Activated CD8-positive, alpha-beta memory T cell treated with anti-CD3 and anti-CD28 coated beads for 48 hours (primary cell): Measurements from ENCODE around the gene YWHAQ.

ENCODE experiments used
- DNase-seq, 3 experiments: peaks; one replicate each; pipeline ENCODE4 v3.0.0-alpha.2; 2020; ENCODE audit warnings: low read depth in 2 of 3, low spot score in 2 of 3

YWHAQ gene

DNA sequence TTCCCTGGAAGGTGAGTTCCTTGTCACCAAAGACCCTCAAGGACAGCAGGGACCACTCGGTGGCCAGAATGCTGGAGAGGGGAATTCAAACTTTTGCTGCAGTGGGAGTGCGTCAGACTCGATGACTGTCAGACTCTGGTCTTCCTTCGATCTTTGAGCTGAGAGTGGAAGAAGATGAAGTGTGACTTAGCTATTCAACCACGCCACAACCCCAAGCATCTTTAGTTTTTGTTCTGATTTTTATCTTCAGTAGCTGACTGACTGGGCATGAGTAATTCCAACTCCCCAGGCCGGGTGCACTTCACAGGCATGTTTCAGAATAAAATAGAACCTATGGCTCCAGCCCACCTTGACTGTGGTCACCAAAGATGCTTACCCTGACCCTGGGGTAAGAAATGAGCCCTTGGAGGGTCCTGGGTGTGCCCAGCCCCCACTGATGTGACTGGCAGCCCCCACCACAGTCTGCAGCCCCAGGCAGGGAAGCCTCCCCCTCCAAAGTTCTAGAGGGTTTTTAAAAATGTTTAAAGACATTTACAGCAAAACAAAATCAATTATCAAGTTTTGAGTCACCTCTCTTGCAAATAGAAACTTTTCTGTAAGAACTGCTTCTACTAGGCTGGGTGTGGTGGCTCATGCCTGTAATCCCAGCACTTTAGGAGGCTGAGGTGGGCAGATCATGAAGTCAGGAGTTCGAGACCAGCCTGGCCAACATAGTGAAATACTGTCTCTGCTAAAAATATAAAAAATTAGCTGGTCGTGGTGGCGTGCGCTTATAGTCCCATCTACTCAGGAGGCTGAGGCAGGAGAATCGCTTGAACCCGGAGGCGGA, 24.9 kb upstream of the YWHAQ start:
- DNase-seq = peak in 2 of 3 experiments; percentile 22 to 50

DNA sequence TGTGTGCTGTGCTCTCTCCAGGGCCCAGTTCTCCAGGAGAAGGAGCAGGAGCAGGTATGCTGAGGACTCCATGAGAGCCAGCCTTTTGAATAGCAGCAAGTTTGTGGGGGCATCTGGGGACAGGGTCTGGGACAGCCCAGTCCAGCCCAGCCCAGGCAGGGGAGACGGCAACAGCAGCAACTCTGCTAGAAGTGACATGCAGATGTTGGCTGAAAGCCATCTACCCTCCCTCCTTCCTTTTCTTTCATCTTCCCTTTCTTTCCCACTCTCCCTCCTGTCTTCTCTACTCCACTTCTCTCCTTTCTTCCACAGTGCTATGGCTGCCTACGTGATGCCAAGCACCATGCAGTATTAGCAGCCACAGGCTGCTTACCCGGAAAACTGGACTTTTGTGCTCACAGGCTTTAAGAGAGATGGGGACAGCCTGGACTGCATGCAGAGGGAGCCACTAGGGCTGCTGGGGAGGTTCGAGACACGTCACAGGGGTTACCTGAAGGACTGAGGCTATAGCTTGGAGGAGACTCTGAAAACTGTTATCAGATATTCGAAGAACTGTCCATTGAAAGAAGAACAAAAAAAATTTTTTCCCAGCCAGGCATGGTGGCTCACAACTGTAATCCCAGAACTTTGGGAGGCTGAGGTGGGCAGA, 23.8 kb upstream of the YWHAQ start:
- DNase-seq = no peak

DNA sequence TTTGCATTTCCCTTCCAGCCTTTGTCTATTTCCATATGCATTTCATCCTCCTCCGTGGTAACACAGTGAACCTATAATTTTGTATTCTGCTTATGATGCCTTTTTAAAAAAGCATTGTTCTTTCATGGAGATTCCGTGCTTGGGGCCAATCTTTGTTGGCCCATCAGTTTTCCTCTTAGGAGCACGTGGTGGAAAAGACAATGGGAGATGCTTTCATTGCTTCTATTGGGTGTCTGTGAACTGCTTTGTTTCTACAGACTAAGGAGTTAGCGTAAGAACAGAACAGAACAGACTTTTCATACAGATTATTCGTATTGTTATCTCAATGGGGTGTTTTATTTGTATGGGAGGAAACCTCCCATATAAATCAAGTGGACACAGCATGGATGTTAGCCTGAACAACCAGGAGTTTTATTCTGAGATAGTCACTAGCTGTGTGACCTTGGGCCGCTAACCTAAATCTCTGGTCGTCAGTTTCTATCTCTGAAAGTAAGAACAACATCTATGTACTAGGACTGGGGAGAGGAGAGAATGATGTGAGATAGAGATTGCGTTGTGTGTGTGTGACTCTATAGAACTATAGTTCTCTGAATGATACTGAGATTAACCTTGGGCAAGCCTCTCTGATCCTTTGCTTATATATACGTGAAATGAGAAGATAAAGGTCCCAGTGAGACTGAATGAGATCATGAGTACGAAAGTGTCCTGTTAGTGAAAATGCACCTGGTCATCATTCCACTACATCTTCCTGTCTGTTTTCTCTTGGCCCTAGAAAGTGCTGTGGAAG, 22.9 kb upstream of the YWHAQ start:
- no peak for DNase-seq

DNA sequence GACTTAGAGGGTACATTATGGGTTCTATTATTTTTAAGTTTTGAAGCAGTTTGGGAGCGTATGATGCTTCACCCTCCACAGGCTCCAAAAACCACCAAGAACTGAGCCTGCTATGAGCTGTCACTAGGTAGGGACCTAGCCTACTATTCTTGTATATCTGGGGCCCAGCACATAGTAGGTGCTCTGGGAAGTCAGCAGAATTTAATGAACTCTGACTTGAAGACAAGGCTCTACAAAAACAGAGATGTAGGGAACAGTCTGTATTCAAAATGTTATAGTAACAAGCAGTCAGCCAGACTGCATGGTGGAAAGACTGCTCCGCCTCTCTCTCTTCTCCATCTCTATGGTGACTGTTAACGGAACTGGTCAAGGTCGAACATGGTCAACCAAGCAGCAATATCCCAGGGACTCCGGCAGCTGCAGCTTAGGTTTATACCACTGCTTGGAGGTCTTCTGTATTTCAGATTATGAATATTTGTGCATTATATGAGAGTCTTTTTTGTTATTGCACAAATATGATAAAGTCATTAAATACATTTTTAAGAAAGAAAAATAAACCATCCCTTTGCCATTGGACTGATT, 22.2 kb upstream of the YWHAQ start:
- DNase-seq = no peak

DNA sequence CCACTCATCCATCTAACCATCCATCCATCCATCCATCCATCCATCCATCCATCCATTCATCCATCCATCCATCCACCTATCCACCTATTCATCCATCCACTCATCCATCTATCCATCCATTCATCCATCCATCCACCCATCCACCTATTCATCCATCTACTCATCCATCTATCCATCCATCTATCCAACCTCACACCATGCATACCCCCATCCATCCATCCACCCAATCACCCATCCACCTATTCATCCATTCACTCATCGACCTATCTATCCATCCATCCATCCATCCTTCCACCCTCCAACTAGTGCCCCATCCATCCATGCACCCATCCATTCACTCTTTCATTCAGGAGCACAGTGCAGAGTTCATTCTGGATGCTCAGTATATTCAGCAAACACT, 21.5 kb upstream of the YWHAQ start:
- DNase-seq = no peak

DNA sequence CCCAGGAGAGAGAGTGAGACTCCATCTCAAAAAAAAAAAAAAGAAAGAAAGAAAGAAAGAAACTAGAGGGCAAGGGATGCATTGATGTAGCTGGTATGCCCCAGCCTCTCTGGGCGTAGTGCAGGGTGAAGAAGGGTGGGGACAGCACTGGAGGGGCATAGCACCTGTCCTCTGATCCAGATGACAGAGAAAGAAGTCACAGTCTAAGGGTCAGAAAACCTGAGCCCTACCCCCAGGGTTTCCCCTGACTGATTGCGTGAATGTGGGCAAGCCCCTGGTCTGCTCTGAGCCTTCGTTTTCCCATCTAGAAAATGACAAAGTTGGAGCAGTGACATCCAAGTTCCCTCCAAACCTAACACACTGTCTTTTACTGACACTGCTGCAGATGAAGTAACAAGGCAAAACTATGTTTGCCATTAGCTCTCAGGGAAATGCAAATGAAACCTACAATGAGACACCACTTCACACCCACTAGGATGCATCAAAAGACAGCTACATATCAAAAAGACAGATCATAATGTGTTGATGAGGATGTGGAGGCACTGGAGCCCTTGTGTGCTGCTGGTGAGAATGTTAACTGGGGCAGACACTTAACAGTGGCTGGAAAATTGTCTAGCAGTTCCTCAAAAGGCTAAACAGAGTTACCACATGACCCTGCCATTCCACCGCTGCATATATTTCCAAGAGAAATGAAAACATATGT, 19.5 kb upstream of the YWHAQ start:
- DNase-seq = no peak

DNA sequence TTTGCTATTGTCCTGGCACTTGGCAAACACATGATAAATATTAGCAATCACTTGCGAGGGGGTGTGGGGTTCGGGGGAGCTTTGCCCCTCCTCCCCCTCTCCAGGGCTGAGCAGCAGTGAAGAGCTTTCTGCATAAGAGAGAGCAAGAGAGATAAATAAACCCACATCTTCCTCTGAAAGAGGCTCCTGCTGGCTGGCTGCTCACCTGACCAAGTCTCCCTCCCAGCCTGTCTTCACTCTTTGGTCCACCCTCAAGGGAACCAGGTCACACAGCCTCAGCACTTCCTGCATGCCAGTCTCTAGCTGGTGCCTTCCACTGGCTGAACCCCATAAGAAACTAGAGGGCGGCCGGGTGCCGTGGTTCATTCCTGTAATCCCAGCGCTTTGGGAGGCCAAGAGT, 18.5 kb upstream of the YWHAQ start:
- DNase-seq = no peak

DNA sequence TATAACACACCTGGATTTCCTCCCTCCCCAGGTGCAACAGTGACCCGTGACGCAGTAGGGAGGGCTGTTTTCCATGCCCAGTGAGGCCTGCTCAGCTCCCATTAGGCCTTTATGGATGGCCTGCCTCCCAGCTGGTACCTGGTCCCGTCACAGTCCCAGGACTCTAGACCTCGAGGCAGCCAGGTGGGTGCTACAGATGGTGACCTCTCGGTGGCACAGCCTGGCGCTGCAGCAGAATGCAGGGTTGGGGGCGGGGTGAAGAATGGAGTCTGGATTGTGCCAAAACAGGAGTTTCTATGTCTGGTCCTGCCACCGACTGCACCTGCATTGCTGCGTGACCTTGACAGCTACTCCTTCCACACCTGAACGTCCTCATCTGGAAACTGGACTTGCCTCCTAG, 18.0 kb upstream of the YWHAQ start:
- DNase-seq = no peak

DNA sequence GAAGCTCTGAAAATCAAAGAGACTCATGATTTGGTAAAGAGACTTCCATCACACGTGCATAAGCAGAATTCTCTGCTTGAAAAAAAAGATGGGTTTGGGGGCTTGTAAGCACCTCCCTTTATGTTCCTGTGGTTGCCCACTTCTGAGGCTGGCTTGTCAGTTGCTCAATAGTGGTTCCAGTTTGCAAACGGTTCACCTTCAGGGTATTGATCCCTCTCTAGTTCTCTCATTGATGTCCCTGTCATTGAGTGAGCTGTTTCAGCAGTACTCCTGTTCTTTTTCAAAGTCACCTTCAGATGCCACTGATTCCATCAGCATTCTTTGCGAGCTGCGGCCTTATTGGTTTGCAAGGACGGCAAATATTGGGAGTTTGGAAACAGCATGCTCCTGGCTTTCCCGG, 17.1 kb upstream of the YWHAQ start:
- DNase-seq = no peak

DNA sequence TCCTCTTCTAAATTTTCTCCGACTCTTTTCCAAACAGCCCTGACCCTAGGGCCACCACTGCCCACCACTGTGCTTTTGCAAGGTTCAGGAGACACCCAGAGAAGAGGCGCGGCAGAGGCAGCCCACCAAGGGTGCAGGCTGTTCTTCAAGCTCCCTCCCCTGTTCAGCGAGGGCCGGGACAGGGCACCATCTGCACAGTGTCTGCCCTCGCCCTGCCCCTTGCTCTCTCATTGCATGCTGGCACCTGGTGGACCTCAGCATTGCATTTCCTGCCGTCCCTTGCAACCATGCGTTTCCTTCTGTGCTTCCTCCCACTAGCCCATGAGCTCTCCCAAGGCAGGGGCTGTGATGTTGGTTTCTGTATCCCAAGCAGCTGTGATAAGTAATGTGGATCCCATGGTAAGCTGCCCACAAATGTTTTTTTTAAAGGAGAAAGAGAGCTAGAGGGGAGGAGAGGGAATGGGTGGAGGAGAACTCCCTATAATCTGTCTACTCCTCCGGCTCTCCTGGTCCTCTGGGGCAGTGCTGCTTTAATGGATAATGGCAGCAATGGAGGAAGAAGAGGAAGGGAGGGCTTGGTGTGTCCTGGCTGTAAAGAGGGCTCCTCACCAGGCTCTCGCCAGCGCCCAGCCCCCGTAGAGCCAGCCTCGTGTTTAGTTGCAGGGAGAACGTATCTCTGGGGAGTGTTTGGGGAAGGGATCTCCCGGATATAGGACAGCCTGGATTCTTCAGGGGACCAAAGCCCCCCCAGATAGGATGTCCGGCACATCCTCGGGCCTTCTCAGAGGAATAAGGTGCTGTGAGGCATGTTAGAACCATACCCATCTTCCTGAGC, 15.6 kb upstream of the YWHAQ start:
- no peak for DNase-seq

DNA sequence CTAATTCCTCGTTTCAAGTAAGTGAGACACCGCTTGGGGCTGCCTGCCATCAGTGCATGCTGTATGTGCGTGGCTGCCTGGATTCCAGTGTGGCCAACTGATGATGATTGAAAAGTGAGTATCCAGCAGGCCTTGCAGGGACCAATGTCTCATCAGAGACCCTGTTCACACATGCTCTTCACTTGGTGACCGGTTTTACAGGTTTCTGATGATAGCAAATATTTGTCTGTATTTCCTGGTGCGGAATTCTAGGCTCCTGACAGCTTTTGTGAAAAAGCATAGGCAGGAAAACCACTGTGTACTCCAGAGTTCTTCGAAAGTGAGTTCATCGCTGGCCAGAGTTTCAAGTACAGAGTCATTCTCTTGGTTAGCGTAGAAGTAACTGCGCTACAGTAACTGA, 13.8 kb upstream of the YWHAQ start:
- no peak for DNase-seq

DNA sequence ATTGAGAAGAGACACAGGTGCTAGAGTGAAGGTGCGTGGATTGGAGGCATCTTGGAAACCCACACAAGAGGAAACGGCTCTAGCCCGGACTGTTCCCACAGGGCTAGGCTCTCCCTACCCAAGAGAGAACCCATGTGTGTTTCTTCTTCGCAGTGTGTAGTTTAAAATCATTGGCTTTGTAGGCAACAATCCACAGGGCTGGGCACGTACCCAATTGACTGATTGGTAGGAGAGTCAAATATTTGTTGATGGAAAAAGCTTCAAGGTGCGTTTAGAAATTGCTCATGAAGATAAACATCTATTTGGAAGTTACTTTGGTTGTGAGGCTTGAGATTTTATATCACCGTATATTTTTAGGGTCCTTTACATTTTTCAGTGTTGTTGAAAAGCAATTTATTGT, 13.2 kb upstream of the YWHAQ start:
- no peak for DNase-seq

DNA sequence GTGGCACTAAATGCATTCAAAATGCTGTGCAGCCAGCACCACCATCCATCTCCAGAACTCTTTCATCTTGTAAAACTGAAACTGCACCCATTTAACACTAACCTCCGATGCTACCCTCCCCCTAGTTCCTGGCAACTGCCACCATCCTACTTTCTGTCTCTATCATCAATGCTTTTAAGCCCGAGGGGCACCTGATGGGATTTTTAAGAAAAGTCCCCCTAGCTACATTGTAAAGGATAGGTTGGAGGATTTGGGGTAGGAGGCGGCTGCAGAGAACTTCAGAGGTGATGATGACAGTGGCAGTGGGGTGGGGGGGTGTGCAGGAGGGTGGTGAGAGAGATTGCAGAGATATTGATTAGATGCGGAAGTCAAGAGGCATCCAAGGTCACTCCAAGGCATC, 10.8 kb upstream of the YWHAQ start:
- DNase-seq = no peak

DNA sequence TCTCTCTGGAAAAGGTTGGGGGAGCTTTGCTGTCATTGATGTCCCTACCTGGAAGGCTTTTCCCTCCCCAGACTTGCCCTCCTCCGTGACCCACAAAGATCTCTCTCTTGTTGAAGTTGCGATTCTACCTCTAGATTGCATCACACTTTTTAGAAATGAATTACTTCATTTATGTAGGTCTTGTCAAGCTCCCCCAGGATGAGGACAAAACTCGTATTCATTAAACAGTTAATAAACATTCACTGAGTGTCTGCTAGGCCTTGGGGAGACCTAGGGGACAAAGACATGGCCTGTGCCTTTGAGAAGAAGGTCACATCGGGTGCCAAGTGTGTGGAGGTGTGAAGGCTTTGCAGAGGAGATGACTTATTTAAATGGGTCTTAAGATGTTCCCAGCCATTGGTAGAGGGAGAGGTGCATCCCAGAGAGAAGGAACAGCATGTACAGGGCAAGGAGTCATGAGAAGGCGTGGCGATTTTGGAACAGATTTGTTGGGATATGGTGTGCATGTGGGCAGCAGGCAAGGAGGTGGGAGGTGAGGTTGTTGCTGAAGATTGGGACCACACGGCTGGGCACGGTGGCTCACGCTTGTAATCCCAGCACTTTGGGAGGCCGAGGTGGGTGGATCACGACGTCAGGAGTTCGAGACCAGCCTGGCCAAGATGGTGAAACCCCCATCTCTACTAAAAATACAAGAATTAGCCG, 9.8 kb upstream of the YWHAQ start:
- DNase-seq = no peak

DNA sequence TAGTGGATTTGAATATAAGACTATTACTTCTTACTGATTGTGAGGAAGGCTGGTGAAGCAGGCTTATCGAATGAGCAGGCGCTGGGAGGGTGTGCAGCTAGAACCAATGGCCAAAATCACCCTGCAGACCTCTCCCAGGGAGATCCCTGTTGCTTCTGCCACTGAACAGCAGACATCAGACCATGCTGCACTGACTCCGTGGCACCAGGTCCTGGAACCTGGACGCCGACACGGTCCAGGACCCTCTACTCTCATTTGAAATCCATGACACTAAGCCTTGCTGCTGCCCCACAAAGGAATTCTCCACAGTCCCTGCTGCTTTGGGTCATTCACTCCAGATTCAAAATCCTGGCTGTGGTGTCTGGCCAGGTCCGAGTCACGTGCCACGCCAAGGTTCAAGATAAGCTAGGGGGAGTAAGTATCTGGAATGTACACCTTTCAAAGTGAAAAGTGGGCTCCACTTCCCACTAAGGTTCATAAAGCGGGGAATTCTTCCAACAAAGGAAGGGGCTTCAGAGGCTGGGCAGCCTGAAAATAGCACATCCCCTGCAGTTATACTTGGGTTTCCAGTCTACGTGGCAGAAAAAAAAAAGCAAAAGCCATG, 9.0 kb upstream of the YWHAQ start:
- no peak for DNase-seq

DNA sequence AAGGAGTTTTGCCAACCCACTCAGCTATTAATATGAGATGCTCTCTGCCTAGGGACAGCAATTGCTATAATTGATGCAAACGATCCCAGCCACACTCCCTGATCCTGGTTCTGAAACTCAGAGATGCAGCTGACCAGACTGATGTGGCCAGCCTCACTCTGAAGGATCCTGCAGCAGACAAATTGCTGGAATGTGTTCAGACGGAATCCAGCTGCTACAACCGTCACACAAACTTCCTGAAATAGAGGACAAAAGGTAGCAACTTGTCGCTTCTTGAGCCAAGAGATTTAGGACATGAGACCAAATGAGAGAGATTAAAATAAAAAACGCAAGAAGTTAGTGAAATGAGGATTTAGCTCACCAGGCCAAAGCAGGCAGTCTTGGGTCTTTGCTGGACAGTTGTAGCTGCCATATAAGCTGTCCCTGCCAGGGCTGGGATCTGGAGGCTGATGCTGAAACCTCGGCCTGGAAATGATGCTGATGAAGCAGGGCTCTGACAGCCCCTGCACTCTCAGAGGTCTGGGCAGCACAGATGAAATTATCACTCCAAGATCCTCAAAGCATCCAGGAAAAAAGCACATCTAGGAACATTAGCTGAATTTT, 8.3 kb upstream of the YWHAQ start:
- no peak for DNase-seq

DNA sequence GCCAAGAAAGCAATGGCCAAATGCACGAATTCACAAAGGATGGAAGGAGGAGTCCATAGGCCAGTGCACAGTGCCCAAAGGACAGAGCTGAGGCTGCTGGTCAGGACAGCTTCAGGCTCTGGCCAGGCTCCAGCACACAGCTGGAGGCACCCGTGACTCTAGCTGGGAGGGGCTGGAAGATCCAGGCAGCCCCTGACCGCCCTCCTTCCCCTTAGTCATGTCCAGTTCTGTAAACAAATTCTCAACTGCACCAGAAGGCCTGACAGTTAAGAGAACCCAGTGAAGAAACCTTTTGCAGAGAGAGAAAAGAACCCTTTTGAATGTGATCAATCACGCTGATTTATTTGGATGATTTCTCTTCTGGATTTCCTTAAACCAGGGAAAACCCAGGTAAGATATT, 7.7 kb upstream of the YWHAQ start:
- no peak for DNase-seq

DNA sequence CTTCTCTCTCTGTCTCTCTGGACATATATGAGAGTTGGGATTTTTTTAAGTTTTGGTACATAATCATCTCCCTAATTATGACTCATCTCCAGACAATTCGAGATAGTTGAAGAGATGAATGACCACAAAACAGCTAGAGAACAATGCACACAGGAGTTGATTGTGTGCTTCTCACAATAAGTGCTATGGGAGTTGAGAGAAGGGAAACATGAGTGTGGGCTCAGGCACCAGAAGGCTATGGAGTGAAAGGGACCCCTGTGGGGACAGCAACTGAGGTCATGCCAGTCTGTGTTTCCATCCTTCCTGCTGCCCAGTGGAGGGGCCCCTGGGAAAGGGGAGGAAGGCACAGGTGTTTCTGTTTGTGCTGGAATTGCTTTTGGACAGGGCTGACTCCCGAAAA, 6.5 kb upstream of the YWHAQ start:
- no peak for DNase-seq

DNA sequence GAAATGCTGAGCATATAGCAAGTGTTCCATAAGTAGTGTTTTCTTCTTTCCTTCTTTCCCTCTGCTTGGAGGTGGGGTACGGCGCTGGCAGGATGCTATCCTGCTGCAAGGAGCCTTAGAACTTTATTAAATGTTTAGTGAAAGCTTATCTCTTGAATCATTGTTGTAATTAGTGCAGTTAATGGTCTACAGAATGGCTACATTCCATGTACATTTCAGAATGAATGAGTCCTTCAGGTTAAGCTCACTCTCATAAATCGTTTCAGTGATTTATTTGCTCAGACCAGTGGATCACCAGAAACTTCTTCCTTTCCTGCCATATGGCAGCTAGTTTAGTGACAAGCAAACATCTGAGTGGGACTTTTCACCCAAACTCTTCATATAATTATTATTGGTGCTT, 3.3 kb upstream of the YWHAQ start:
- DNase-seq = no peak
